Measurements from ENCODE around the gene IL25.

IL25 gene

DNA sequence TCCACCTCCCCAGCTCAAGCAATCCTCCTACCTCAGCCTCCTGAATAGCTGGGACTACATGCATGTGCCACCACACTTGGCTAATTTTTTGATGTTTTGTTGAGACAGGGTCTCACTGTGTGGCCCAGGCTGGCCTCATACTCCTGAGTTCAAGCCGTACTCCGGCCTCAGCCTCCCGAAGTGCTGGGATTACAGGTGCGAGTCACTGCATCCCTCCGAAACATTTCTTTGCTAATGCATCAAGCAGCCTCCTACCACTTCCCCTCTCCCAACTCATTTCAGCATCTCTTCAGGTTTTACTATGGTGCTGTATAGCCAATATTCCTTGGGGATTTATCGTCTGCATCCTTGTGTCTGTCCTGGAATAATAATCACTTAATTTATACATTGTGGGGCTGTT, 17.6 kb upstream of the IL25 start:
- DNase-seq: no peak

- no peak for DNase-seq
Observed at GRCh38 chr14:23355871-23356435, 16.7 kb upstream of the IL25 start.

DNA sequence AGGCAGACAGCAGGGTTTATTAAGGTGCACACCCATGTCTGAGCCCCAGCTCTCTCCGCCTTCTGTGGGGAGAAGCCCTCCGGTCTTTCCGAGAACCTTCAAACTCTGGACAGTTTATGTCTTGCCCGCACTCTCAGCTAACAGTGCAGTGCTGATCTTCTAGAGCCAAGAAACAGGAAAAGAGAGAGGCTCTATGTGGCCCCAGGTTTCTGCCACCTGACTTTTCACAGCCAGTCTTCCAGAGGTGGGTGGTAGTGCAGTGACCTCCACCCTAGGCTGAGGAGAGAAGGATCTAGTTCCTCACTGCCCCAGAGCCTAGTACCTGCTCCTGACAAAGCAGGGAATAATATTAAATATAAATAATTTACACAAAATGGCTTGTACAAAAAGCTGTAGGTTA, 15.9 kb upstream of the IL25 start:
- DNase-seq: no peak

DNA sequence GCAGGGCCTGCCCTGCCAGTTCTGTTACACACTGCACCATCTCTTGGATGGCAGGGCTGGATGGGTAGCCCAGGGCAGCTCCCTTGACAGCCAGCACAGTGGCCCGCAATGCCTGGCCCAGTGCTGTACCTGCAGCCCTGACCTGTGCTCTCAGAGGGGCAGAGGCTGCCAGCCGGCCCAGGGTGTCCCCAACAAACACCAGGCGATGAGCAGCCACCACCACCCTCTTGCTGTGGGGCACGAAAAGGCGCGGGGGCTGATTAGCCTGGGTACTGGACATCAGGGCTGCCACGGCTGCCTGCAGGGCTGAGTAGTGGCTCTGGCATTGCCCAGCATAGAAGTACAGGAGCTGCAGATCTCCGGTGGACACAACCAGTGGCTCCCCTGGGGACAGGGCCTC, 15.3 kb upstream of the IL25 start:
- DNase-seq: no peak

GRCh38 chr14:23358042-23358441, 14.6 kb upstream of the IL25 start:
- no peak for DNase-seq

- no peak for DNase-seq
Observed at GRCh38 chr14:23358553-23359166, 13.9 kb upstream of the IL25 start.

- DNase-seq: no peak
Observed at GRCh38 chr14:23359167-23359626, 13.4 kb upstream of the IL25 start.

DNA sequence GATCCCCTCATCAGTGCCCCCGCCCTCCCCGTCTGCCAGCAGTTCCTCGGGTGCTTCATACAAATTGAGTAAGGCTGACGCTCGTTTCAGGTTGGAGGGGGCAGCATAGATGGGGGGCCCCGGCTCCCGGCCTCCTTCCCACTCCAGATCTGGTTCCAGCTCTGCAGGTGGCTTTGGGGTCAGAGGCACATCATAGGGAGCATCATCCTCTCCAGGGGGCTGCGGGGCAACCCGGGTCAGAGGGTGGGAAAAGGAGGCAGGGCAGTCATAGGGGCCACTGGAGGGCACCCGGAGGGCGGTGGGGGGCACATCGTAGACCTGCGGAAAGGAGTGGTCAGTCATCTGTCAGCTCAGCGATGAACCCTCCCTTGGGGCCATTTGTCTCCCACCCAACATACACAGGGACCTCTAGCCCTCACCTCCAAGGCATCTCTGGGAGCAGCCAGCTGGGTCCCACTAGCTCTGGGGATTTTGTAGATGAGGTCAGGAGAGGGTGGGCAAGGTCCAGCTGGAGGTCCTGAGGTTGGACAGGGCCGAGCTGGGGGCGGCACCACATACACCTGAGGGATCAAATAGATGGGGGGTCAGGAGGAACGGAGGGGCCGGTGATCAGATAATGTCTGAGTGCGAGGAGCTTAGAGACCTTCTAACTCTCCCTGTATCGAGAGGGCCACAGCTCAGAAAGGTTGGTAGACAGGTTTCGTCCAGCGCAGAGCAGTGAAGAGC, 12.7 kb upstream of the IL25 start:
- DNase-seq: no peak

DNA sequence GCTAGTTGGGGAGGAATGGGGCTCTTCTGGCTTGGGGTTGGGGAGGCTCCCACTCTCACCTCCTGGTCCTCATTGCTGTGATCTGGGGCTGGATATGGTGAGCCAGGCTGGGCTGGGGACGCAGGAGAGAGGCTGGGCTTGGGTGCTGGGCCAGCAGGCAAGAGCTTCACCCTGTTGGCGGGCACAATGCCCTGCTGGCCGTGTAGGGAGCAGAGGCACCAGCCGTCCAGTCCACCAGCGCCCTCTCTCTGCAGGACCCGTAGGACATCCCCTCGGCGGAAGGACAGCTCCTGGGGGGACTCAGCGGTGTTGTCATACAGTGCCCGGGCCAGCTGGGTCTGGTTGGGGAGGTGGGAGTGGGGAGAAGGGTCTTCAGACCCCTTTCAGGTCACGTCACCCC, 12.1 kb upstream of the IL25 start:
- no peak for DNase-seq

- no peak for DNase-seq
Observed at GRCh38 chr14:23361320-23361719, 11.3 kb upstream of the IL25 start.

- DNase-seq: no peak
Observed at GRCh38 chr14:23361763-23362162, 10.8 kb upstream of the IL25 start.

DNA sequence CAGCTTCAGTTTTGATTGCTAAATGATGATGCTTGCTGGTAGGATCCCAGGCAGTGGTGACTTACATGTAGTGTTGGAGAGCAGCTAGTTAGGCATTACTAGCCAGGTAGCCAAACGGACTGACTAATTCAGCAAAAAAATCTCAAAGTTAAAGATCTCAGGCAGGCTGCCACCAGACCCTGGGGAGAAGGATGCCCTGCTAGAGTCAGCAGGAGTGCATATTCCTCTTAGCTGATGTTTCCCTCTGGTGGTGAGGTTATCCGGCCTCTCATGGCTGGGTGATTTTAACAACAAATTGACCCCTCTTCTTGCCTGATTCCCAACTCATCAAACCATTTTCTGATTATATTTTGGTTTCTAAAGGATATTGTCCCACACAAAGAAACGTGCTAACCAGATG, 10.4 kb upstream of the IL25 start:
- DNase-seq: no peak

- no peak for DNase-seq
Observed at GRCh38 chr14:23364164-23365035, 8.2 kb upstream of the IL25 start.

GRCh38 chr14:23365036-23365731, 7.4 kb upstream of the IL25 start, which contains the start of gene EFS:
TSS of gene EFS (minus strand) at chr14:23365172. CDS start at chr14:23365025, 147 bp downstream.
- no peak for DNase-seq

DNA sequence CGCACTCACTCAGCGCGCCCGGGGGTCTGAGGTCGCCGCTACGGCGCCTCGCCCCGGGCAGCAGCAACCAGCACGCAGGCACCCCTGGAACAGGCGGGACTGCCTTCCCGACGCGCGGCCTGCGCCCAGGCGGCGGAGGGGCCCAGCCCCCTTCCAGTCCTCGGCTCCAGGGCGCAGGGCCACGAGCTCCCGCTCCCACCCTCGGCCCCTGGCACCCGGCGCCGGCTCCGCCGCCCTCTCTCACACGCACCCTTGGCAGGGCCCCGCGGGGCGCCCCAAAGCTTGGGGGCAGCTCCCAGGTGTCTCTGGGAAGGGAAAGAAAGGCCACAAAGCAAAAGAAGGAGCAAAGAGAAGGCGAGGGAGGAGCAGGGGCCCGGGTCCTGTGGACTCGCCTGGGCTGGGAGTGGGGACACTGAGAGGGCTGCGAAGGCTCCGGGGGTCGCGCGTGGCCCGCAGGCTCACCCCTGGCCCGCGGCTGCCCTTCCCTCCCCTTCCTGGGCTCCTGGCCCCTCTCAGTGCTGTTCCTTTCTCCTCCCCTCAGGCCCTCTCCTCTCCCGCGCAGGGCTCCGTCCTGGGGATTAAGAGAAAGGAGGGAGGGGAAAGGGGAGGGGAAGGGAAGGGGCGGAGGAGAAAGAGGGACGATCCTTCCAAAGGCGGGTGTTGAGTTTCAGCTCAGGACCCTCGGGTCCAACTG, 6.7 kb upstream of the IL25 start:
- no peak for DNase-seq

GRCh38 chr14:23366426-23366921, 6.1 kb upstream of the IL25 start:
- DNase-seq: no peak

GRCh38 chr14:23370221-23370620, 2.4 kb upstream of the IL25 start:
- no peak for DNase-seq

GRCh38 chr14:23371865-23372264, 744 bp upstream of the IL25 start:
- DNase-seq: no peak

GRCh38 chr14:23373041-23373440, 432 bp downstream of the IL25 start:
- DNase-seq: no peak

DNA sequence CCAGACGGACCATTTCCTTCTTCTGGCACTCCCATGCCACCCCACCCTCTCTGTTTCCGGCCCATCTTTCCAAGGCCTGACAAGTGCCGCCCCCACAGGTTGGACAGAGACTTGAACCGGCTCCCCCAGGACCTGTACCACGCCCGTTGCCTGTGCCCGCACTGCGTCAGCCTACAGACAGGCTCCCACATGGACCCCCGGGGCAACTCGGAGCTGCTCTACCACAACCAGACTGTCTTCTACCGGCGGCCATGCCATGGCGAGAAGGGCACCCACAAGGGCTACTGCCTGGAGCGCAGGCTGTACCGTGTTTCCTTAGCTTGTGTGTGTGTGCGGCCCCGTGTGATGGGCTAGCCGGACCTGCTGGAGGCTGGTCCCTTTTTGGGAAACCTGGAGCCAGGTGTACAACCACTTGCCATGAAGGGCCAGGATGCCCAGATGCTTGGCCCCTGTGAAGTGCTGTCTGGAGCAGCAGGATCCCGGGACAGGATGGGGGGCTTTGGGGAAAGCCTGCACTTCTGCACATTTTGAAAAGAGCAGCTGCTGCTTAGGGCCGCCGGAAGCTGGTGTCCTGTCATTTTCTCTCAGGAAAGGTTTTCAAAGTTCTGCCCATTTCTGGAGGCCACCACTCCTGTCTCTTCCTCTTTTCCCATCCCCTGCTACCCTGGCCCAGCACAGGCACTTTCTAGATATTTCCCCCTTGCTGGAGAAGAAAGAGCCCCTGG, 3.1 kb downstream of the IL25 start:
- DNase-seq: no peak

Data from activated CD4-positive, alpha-beta T cell treated with anti-CD3 and anti-CD28 coated beads, Interleukin-2, amount 50 U/mL, for 4 hours (primary cell).